OCI-LY3 (cell line): ENCODE measurements around the gene ANKRD36B.
"Not testable (repeated sequence)": the region's sequence is repeated elsewhere in the genome, so short reads cannot be mapped to it uniquely, and the experiment has no call there.

Source experiments
- EZH2phosphoT487 ChIP-seq: fragments of 200-600 bp; shearing (Covaris generic); IDR thresholded peaks from 2 replicates; pipeline ENCODE4 v1.6.1; 2018; ENCODE audit warnings: antibody characterized with exemption, mixed run types, low read depth
- TF ChIP-seq, protein P1 (sequence below): fragments of 200-600, 300-600 bp; sonication (generic); IDR thresholded peaks from 2 replicates; pipeline ENCODE4 v1.5.1; 2014; ENCODE audit warnings: antibody characterized with exemption, low read length, low read depth

DNA sequence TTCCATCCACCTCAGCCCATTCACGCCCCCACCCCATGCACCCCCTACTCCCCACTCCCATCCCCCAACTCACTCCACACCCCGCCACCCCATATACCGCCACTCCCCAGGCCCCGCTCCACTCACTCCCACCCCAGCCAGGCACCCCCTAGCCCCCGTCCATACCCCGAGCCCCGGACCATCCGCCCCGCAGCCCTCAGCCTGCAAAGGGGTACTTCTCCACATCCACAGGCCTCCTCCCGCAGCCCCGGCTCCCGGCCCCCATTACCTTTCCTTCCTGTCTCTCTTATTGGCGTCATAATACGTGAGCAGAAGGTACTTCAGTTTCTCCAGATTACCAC lies 450 bp downstream of the ANKRD36B start:
- TF ChIP-seq, protein P1, sequence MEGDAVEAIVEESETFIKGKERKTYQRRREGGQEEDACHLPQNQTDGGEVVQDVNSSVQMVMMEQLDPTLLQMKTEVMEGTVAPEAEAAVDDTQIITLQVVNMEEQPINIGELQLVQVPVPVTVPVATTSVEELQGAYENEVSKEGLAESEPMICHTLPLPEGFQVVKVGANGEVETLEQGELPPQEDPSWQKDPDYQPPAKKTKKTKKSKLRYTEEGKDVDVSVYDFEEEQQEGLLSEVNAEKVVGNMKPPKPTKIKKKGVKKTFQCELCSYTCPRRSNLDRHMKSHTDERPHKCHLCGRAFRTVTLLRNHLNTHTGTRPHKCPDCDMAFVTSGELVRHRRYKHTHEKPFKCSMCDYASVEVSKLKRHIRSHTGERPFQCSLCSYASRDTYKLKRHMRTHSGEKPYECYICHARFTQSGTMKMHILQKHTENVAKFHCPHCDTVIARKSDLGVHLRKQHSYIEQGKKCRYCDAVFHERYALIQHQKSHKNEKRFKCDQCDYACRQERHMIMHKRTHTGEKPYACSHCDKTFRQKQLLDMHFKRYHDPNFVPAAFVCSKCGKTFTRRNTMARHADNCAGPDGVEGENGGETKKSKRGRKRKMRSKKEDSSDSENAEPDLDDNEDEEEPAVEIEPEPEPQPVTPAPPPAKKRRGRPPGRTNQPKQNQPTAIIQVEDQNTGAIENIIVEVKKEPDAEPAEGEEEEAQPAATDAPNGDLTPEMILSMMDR, result not testable (repeated sequence)
- TF ChIP-seq EZH2phosphoT487, result not testable (repeated sequence)
